HG03521 (cell line): ENCODE results near the gene RAP1A.
"Not testable (repeated sequence)": the region's sequence is repeated elsewhere in the genome, so short reads cannot be mapped to it uniquely, and the experiment has no call there.

Experiments
- ATAC-seq: cut with Tn5 transposase; IDR thresholded peaks from one replicate; pipeline ENCODE4 v1.9.1; 2021; ENCODE audit warnings: mild to moderate bottlenecking, moderate library complexity; ENCODE audit not compliant: unreplicated experiment

The RAP1A gene

GRCh38 chr1:111734856-111735255 lies 115.3 kb downstream of the RAP1A start:
- no peak for ATAC-seq

GRCh38 chr1:111735321-111735720 lies 115.7 kb downstream of the RAP1A start:
- no peak for ATAC-seq

- ATAC-seq, result no peak
Measured at GRCh38 chr1:111735858-111736544, 116.4 kb downstream of the RAP1A start.

GRCh38 chr1:111736548-111737215 lies 117.1 kb downstream of the RAP1A start:
- no peak for ATAC-seq

GRCh38 chr1:111737216-111738132 lies 117.9 kb downstream of the RAP1A start:
- ATAC-seq, result no peak

- no peak for ATAC-seq
Measured at GRCh38 chr1:111738133-111738435, 118.5 kb downstream of the RAP1A start.

- peak; percentile 38 for ATAC-seq
Measured at GRCh38 chr1:111738436-111739193, 119.0 kb downstream of the RAP1A start.

- peak; percentile 74 for ATAC-seq
Measured at GRCh38 chr1:111739194-111739924, 119.8 kb downstream of the RAP1A start, which contains the start of gene INKA2. Gene INKA2, minus strand, starts transcription at chr1:111739395. Its CDS starts 153 bp downstream, at chr1:111739242.

GRCh38 chr1:111739925-111740765 lies 120.6 kb downstream of the RAP1A start:
- peak; percentile 16 for ATAC-seq

- ATAC-seq, result not testable (repeated sequence)
Measured at GRCh38 chr1:111742292-111742691, 122.7 kb downstream of the RAP1A start.

- no peak for ATAC-seq
Measured at GRCh38 chr1:111742938-111743549, 123.5 kb downstream of the RAP1A start.

- no peak for ATAC-seq
Measured at GRCh38 chr1:111743679-111744101, 124.1 kb downstream of the RAP1A start.

GRCh38 chr1:111745675-111746613 lies 126.4 kb downstream of the RAP1A start:
- no peak for ATAC-seq

GRCh38 chr1:111746614-111746999 lies 127.0 kb downstream of the RAP1A start:
- no peak for ATAC-seq

- ATAC-seq, result no peak
Measured at GRCh38 chr1:111747282-111747734, 127.7 kb downstream of the RAP1A start.

- ATAC-seq, result no peak
Measured at GRCh38 chr1:111747947-111748346, 128.4 kb downstream of the RAP1A start.

GRCh38 chr1:111749628-111750027 lies 130.0 kb downstream of the RAP1A start:
- no peak for ATAC-seq

- no peak for ATAC-seq
Measured at GRCh38 chr1:111750856-111751255, 131.3 kb downstream of the RAP1A start.
